ENCODE data around the gene FAM13A. TPM values are rescaled to one million over a fixed set of nuclear protein-coding genes. Genes with fewer than 3 reads are reported as not detected.

Gene FAM13A
- total and polyA plus RNA-seq, 2 of the 4 experiments (the other 2 are of a cell fraction), result 13.1 to 22.0 TPM

DNA sequence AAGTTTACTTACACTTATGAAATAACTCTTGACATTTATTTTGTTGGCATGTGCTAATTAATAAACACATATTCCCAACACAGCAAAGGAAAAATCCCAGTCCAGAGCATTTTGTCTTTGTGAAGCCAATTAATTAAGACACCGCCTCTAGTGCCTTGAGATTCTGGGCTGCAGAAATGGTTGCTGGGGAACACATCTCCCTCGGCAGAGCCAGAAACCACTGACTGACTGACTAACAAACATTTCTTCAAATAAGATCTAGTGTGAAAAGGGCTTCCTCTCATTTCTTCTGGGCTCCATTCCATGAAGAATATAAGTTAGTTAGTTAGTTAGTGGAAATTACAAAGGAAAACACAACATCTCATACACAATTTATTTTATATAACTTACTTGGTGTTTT lies 331.0 kb downstream of the FAM13A start:
- dilution Hi-C loops (cut with HindIII; ENCODE audit: low sequenced_read_pairs, unreplicated experiment), result no loop called here
- ATAC-seq (ENCODE audit: low read depth), result no peak
- Histone ChIP-seq H4K8ac (ENCODE audit: low read depth in 2 of 2, low read length in 2 of 2) (no peak overlapping the region), H3K4me2 (ENCODE audit: low read depth, low read length) (no peak overlapping the region), H3K4ac (ENCODE audit: low read depth, low read length) (no peak overlapping the region), H4K5ac (ENCODE audit: low read depth, low read length) (no peak overlapping the region), H3K4me1 (ENCODE audit: control insufficient read depth, insufficient read depth, low read length) (no peaks in the 10 kb centered on the region), H3K23ac (ENCODE audit: low read depth, low read length) (no peak overlapping the region), H3K9me1 (ENCODE audit: insufficient read depth, low read length) (0 out of 2 replicates have a peak, but pooled peaks cover 3% of the 10 kb centered on the region), H2AK5ac (ENCODE audit: low read depth, low read length) (no peak overlapping the region), H3K9ac (ENCODE audit: low read depth, low read length) (no peak overlapping the region), H3K4me3 (ENCODE audit: insufficient read depth, low read depth, low read length) (no peak overlapping the region), H4K91ac (ENCODE audit: insufficient read depth, low read depth, low read length) (no peak overlapping the region), H3K36me3 (ENCODE audit: control insufficient read depth, insufficient read depth, low read length) (peaks cover 45% of the 10 kb centered on the region), H2AK9ac (replicated peaks; ENCODE audit: low read depth, low read length, poor library complexity) (no peak overlapping the region), H2BK5ac (ENCODE audit: low read depth, low read length, poor library complexity, severe bottlenecking) (no peak overlapping the region), H3K27me3 (ENCODE audit: control insufficient read depth, insufficient read depth, low read length) (no peaks in the 10 kb centered on the region), H3K56ac (ENCODE audit: extremely low read depth, insufficient read depth, low read length) (no peak overlapping the region), H4K20me1 (ENCODE audit: insufficient read depth, low read length) (no peaks in the 10 kb centered on the region), H2BK120ac (ENCODE audit: low read depth, low read length) (no peak overlapping the region), H3K79me1 (ENCODE audit: low read depth in 1 of 2, low read length in 2 of 2) (no peaks in the 10 kb centered on the region), H2BK15ac (ENCODE audit: low read depth, low read length) (no peak overlapping the region), H3K14ac (replicated peaks; ENCODE audit: low read depth, low read length) (no peak overlapping the region), H3K18ac (ENCODE audit: low read depth, low read length) (no peak overlapping the region), H3K9me3 (ENCODE audit: control insufficient read depth, insufficient read depth, low read length) (no peaks in the 10 kb centered on the region), H2AFZ (replicated peaks; ENCODE audit: low read length, poor library complexity) (no peak overlapping the region), H3K27ac (ENCODE audit: insufficient read depth, low read length) (no peak overlapping the region), H2BK20ac (ENCODE audit: low read depth, low read length) (no peak overlapping the region)
- TF ChIP-seq CHD1 (IDR thresholded peaks at IDR 0.05; ENCODE audit: low read depth, low read length) (no peak), SMC3 (IDR thresholded peaks at IDR 0.05; ENCODE audit: low read depth, low read length) (no peak), BHLHE40 (IDR thresholded peaks at IDR 0.05; ENCODE audit: low read depth, low read length) (no peak), MXI1 (IDR thresholded peaks at IDR 0.05; ENCODE audit: borderline replicate concordance, low read depth, low read length) (no peak)
- no CpG with 5 or more reads among the region's 2 CpGs for WGBS, 2 experiments (ENCODE audit: extremely low coverage in 2 of 2, insufficient read length in 1 of 2)
- no TSS peak for BruUV-seq (replicated peaks)
- intact Hi-C loops (cut with micrococcal nuclease), result no loop called here
- DNase-seq, result peak; percentile 21
- in situ Hi-C loops (cut with MboI; ENCODE audit: low sequenced_read_pairs), result no loop called here
- ChIA-PET POLR2A (ENCODE audit: unreplicated experiment) (no interaction called here), CTCF (interaction anchor here (0.7 to 1.3 kb wide), 2 partner anchors 20 to 187 kb away, joined by 3 to 6 read pairs; no protein-coding TSS in a partner anchor)

All from IMR-90 (cell line).